Caco-2 (cell line): ENCODE data around the gene GMNN. TPM values are rescaled to one million over a fixed set of nuclear protein-coding genes. Genes with fewer than 3 reads are reported as not detected.

Experiments used
- BruUV-seq: library from RNA; stranded (reverse); fragments of 400-500 nt; replicated peaks from 2 replicates; lab custom pipeline; 2021; lab: Mats Ljungman, UMichigan
- CTCF ChIA-PET: fragments of 300-600 bp; sonication (Branson Sonifier 250); formaldehyde crosslinking; loops from one replicate; lab custom pipeline; 2022; ENCODE audit warnings: antibody characterized with exemption; lab: Charles Lee
- POLR2A ChIA-PET: fragments of 300-600 bp; sonication (Branson Sonifier 250); formaldehyde crosslinking; loops from one replicate; lab custom pipeline; 2022; ENCODE audit warnings: antibody characterized with exemption; lab: Charles Lee
- DNase-seq, 2 experiments: peaks; one replicate each; pipeline versions ENCODE4 v3.0.0 to v3.0.0-alpha.2; 2020 to 2022
- H3K27me3 ChIP-seq: replicated peaks from 2 replicates; pipeline ENCODE4 v1.6.0; 2011; ENCODE audit warnings: low read length; ENCODE audit not compliant: control insufficient read depth, insufficient read depth
- H3K36me3 ChIP-seq: 2 replicates; pipeline ENCODE4 v1.5.1; 2011; ENCODE audit warnings: low read length; ENCODE audit not compliant: control insufficient read depth, insufficient read depth
- H3K4me1 ChIP-seq: fragments of 250-450 bp; sonication (Bioruptor Pico); 2 replicates; pipeline ENCODE4 v1.5.1; 2020; ENCODE audit warnings: mild to moderate bottlenecking
- H3K4me3 ChIP-seq: 2 replicates; pipeline ENCODE4 v1.5.1; 2011; ENCODE audit warnings: low read depth, mild to moderate bottlenecking, control low read depth, low read length
- H3K9me3 ChIP-seq: fragments of 250-450 bp; sonication (Bioruptor Pico); 2 replicates; pipeline ENCODE4 v1.5.1; 2020; ENCODE audit warnings: mild to moderate bottlenecking, moderate library complexity
- H3K27ac Mint-ChIP-seq: one replicate; pipeline ENCODE4 v1.8.0; 2022; ENCODE audit warnings: mixed read lengths; ENCODE audit not compliant: unreplicated experiment
- H3K27me3 Mint-ChIP-seq: one replicate; pipeline ENCODE4 v1.8.0; 2022; ENCODE audit warnings: mixed read lengths; ENCODE audit not compliant: insufficient read depth, unreplicated experiment
- H3K36me3 Mint-ChIP-seq: one replicate; pipeline ENCODE4 v1.8.0; 2022; ENCODE audit warnings: mild to moderate bottlenecking, mixed read lengths; ENCODE audit not compliant: insufficient read depth, unreplicated experiment
- H3K4me1 Mint-ChIP-seq: one replicate; pipeline ENCODE4 v1.8.0; 2022; ENCODE audit warnings: low read depth, mixed read lengths; ENCODE audit not compliant: unreplicated experiment
- H3K4me3 Mint-ChIP-seq: one replicate; pipeline ENCODE4 v1.8.0; 2022; ENCODE audit warnings: mild to moderate bottlenecking, moderate library complexity, mixed read lengths; ENCODE audit not compliant: unreplicated experiment
- H3K9me3 Mint-ChIP-seq: one replicate; pipeline ENCODE4 v1.8.0; 2022; ENCODE audit warnings: mixed read lengths; ENCODE audit not compliant: unreplicated experiment
- intact Hi-C: fragments of 100-400 bp; cut with micrococcal nuclease; formaldehyde crosslinking; loops from one replicate; pipeline ENCODE4 v1.10.0; 2022; ENCODE audit not compliant: unreplicated experiment
- total RNA-seq: library from RNA; stranded (reverse); gene quantifications from 2 replicates; pipeline ENCODE4 v1.2.3, GENCODE V29; 2022
- TF ChIP-seq, protein P1 (sequence below), 2 experiments: fragments of 200-600 bp in 1 of 2; IDR thresholded peaks; 1 replicate in 1 of 2; 2 replicates in 1 of 2; pipeline versions ENCODE4 v1.5.1 to v1.8.0; 2011 to 2022; ENCODE audit warnings: antibody characterized with exemption in 1 of 2, control low read depth in 1 of 2, inconsistent platforms in 1 of 2, low read depth in 1 of 2, low read length in 1 of 2, mild to moderate bottlenecking in 1 of 2, moderate library complexity in 1 of 2; ENCODE audit not compliant: insufficient read depth in 1 of 2, severe bottlenecking in 1 of 2, unreplicated experiment in 1 of 2

Gene GMNN
- total RNA-seq, 1 experiment from 2014 or later = 66.5 TPM

GRCh38 chr6:24818346-24818745, 43.6 kb downstream of the GMNN start:
- ChIA-PET CTCF (no interaction called here), POLR2A (no interaction called here)
- no peaks in the 10 kb centered on the region for H3K9me3 ChIP-seq
- Mint-ChIP-seq H3K27me3 (no peaks in the 10 kb centered on the region), H3K4me1 (no peaks in the 10 kb centered on the region), H3K4me3 (no peak overlapping the region), H3K9me3 (no peaks in the 10 kb centered on the region), H3K27ac (no peak overlapping the region), H3K36me3 (no peaks in the 10 kb centered on the region)
- DNase-seq = no peak
- H3K36me3 ChIP-seq = no peaks in the 10 kb centered on the region
- no TSS peak for BruUV-seq
- no peaks in the 10 kb centered on the region for H3K4me1 ChIP-seq
- intact Hi-C loops = no loop called here
- TF ChIP-seq, protein P1, sequence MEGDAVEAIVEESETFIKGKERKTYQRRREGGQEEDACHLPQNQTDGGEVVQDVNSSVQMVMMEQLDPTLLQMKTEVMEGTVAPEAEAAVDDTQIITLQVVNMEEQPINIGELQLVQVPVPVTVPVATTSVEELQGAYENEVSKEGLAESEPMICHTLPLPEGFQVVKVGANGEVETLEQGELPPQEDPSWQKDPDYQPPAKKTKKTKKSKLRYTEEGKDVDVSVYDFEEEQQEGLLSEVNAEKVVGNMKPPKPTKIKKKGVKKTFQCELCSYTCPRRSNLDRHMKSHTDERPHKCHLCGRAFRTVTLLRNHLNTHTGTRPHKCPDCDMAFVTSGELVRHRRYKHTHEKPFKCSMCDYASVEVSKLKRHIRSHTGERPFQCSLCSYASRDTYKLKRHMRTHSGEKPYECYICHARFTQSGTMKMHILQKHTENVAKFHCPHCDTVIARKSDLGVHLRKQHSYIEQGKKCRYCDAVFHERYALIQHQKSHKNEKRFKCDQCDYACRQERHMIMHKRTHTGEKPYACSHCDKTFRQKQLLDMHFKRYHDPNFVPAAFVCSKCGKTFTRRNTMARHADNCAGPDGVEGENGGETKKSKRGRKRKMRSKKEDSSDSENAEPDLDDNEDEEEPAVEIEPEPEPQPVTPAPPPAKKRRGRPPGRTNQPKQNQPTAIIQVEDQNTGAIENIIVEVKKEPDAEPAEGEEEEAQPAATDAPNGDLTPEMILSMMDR (IDR thresholded peaks at IDR 0.05; ENCODE audit: insufficient read depth in 1 of 2, low read depth in 1 of 2, low read length in 1 of 2, severe bottlenecking in 1 of 2, unreplicated experiment in 1 of 2) = no peak
- no peaks in the 10 kb centered on the region for H3K27me3 ChIP-seq
- no peak overlapping the region for H3K4me3 ChIP-seq

DNA sequence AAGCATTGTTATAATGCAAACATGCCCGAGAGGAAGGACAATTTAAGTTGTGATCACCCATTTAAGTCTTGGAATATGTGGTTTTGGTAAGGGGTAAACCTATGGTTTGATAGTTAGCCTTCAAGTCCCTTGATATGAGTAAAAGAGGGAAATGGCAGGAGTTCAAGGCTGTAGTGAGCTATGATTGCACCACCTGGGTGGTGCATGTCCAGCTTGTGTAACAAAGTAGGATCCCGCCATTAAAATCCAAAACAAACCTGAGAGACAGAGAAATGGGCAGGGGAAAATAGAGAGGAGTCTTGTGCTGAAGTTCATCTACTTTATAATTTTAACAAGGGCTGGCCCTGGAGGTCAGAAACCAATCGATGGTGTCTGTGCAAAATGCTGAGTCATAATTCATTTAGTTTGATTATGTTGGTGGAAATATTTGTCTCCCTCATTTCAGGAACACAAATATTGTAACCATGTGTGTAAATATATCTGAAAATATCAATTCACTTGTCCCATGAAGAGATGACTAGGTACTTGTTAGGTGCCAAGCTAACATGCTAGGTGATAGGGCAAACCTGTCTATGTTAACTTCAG, 47.2 kb downstream of the GMNN start:
- TF ChIP-seq, protein P1 (IDR thresholded peaks at IDR 0.05; ENCODE audit: insufficient read depth in 1 of 2, low read depth in 1 of 2, low read length in 1 of 2, severe bottlenecking in 1 of 2, unreplicated experiment in 1 of 2) = no peak
- DNase-seq = no peak
- H3K27me3 Mint-ChIP-seq = no peaks in the 10 kb centered on the region
- ChIA-PET POLR2A (no interaction called here), CTCF (no interaction called here)
- no peaks in the 10 kb centered on the region for H3K36me3 ChIP-seq
- H3K36me3 Mint-ChIP-seq = no peaks in the 10 kb centered on the region
- H3K4me1 ChIP-seq = peaks cover 8% of the 10 kb centered on the region; the same call in 1 of the 2 replicates
- BruUV-seq = no TSS peak
- H3K9me3 Mint-ChIP-seq = no peaks in the 10 kb centered on the region
- peaks cover 6% of the 10 kb centered on the region for H3K4me1 Mint-ChIP-seq
- H3K9me3 ChIP-seq = no peaks in the 10 kb centered on the region
- intact Hi-C loops = no loop called here
- no peak overlapping the region for H3K27ac Mint-ChIP-seq
- no peak overlapping the region for H3K4me3 ChIP-seq
- H3K4me3 Mint-ChIP-seq = no peak overlapping the region
- no peaks in the 10 kb centered on the region for H3K27me3 ChIP-seq

GRCh38 chr6:24822696-24823095, 48.0 kb downstream of the GMNN start:
- H3K4me1 ChIP-seq = peaks cover 8% of the 10 kb centered on the region; the same call in 1 of the 2 replicates
- H3K27ac Mint-ChIP-seq = no peak overlapping the region
- H3K4me1 Mint-ChIP-seq = peaks cover 6% of the 10 kb centered on the region
- no TSS peak for BruUV-seq
- no peaks in the 10 kb centered on the region for H3K27me3 ChIP-seq
- no peaks in the 10 kb centered on the region for H3K36me3 Mint-ChIP-seq
- H3K9me3 ChIP-seq = no peaks in the 10 kb centered on the region
- no peak for DNase-seq
- H3K4me3 ChIP-seq = no peak overlapping the region
- ChIA-PET CTCF (no interaction called here), POLR2A (no interaction called here)
- no peak overlapping the region for H3K4me3 Mint-ChIP-seq
- H3K9me3 Mint-ChIP-seq = no peaks in the 10 kb centered on the region
- intact Hi-C loops = no loop called here
- TF ChIP-seq, protein P1 (IDR thresholded peaks at IDR 0.05; ENCODE audit: insufficient read depth in 1 of 2, low read depth in 1 of 2, low read length in 1 of 2, severe bottlenecking in 1 of 2, unreplicated experiment in 1 of 2) = no peak
- no peaks in the 10 kb centered on the region for H3K36me3 ChIP-seq
- H3K27me3 Mint-ChIP-seq = no peaks in the 10 kb centered on the region
